NOMO-1 treated with dmso at 0.1 percent for 144 hours (cell line): ENCODE results near the gene DEPDC5.
A peak's percentile ranks its signal among the peaks of the same experiment; 100 is the strongest.
"Not testable (repeated sequence)": the region's sequence is repeated elsewhere in the genome, so short reads cannot be mapped to it uniquely, and the experiment has no call there.

Source experiments
- DNase-seq: peaks from one replicate; lab custom pipeline; 2025; ENCODE audit not compliant: unreplicated experiment; lab: John Stamatoyannopoulos, UW

The DEPDC5 gene

DNA sequence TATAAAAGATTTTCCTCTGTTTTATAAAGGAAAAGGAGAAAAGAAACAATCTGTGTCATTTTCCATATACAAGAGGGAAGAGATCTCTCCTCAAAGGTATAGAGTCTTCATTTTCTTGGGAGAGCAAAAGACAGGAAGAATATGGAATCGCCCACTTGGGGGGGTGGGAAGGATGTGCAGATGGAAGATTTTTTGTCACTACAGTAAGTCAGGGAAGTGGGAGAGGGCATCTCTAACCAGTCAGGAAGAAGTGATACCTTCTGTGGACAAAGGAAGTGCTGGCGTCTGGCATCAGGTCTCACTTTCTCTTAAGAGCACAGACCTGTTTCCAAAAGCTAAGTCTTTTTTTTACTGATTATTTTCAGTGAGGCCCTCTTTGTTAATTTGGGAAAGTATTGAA lies 5.3 kb upstream of the DEPDC5 start:
- no peak for DNase-seq

DNA sequence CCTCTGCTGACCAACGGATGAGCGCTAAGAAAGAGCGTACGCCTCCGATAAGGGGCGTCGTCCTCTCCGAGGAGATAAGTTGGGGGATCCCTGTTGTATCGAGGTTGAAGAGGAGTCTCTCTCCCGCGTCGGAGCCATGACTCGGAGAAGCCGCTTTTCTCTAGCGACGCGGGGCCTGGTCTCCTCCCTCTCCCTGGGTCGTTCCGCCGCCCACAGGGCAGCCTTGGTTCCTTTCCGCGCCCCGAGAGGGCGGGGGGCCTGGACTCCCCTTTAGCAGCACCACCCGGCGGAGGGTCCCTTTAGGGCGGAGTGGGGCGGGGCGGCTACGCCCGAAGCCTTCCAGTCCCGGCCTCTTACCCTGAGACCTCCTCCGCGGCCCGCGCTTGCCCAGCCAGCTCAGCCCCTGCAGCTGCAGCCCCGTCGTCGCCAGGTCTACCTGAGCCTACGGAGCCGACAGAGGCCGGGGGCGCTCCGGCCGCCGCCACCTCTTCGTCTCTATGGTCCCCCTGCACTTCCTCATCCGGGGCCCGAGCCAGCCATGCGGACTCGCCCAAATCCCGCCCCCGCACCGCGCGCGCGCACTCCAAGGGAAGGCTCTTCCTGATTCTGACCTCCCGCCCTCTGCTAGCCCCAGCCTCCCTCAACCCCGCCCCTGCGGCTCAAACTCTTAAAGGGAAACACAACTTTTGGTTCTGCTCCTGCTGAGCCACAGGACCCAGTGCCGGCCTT lies 4.0 kb upstream of the DEPDC5 start, which contains the start of gene PRR14L:
Gene PRR14L, minus strand, starts transcription at position 497 of the 729 bp plus-strand sequence. CDS start 11,272 bp downstream, outside the sequence.
- DNase-seq = peak; percentile 96

DNA sequence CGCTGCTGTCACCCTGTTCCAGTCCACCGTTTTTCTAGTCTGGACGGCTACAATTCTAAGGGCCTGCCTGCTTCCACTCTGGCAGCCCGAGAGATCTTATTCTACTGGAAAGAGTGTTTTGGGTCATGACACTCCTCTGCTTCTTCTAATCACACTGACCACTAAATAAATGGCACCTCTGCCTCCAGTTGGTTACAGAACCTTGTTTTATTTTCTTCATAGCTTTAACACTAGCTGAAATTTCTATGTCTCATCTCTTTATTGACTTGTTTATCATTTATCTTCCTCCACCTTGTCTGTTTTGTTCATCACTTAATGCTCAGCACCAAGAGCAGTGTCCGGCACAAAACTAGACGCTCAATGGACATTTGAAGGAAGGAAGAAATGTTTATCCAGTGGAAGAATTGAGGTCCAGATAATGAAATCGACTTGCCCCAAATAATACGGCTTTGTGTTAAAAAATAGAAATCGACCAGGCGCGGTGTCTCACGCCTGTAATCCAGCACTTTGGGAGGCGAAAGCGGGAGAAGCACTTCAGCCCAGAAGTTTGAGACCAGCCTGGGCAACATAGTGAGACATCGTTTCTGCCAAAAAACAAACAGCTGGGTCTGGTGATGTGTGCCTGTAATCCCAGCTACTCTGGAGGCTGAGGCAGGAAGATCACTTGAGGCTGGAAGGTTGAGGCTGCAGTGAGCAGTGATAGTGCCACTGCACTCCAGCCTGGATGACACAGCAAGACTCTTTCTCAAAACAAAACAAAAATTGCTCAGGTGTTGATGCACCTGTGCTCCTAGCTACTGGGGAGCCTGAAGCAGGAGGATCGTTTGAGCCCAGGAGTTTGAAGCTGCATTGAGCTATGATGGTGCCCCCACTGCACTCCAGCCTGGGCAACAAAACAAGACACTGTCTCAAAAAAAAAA lies 3.2 kb upstream of the DEPDC5 start:
- no peak for DNase-seq

DNA sequence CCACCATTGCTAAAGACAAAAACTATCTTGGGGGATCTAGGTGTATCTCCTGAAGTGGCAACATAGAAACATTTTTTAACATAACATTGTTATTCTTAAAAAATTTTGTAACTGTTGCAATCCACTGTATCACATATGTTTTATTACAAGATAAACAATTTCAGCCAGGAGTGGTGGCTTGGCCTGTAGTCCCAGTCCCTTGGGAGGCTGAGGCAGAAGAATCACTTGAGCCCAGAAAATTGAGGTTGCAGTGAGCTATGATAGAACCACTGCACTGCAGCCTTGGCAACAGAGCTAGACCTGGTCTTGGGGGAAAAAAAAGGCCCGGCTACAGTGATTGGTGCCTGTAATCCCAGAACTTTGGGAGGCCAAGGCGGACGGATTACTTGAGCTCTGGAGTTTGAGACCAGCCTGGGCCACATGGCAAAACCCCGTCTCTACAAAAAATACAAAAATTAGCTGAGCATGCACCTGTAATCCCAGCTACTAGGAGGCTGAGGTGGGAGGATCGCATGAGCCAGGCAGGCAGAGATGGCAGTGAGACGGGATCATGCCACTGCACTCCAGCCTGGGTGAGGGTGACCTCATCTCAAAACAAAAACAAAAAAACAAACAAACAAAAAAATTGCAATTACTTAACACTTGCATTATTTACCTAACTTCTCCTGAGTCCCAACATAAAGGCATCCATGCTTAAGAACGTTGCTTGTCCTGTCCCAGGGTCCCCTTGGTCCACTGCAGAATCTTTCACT lies 1.5 kb upstream of the DEPDC5 start:
- DNase-seq = no peak

DNA sequence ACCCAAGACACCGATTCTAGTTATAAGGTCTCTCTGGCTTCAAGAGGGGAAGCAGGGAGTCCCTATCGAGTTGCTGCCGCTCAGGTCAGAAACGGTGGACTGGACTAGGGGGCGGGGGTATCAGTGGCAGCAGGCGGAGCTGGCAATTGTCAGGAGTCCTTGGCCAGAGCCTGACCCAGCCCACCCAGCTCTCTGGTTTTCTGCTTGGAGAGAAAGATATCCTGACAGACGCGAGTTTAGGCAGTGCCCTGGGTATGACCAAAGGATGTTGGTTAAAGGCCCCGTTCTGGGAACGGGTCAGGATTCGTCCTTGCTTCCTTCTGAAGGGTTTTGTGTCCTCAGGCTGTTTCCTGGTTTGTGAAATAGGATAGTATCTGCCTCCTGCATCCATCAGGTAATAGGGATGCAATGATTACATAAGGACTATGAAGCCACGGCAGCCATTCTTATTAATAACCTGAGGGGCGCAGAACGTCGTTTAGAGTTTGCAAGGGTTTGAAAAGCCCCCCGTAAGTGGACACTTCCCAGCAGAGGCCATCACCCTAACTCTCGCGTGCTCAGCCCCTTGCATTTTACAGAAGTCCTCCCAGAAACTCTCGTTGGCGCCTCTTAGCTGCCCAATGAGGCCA lies 700 bp upstream of the DEPDC5 start:
- peak; percentile 76 for DNase-seq

DNA sequence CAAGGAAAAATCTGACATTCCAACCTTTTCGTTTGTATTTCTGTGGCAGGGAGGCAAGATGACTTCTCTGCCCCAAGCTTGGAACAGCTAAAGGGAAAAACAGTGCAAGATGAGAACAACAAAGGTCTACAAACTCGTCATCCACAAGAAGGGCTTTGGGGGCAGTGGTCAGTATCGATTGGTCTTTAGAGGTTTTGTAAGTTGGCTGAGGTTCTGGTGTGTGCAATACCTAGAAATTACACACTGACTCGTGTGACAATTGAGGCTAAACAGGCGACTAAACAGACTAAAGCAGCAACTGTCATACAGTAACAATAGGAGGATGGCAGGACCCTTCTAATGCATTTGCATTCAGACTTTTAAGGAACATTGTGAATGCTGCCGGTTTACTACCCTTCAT lies 994 bp downstream of the DEPDC5 start:
- DNase-seq = no peak

DNA sequence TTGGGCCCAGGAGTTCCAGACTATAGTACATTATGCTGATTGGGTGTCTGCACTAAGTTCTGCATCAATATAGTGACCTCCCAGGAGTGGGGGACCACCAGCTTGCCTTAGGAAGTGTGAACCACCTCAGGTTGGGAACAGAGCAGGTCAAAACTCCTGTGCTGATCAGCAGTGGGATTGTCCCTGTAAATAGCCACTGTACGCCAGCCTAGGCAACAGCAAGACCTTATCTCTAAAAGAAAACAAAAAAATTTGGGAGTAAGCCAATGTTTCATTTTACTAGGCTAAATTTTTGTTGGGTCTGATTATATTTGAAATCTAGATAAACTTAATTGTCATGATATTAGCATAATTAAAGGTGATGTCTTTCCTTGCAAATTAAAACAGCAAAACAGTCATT lies 3.4 kb downstream of the DEPDC5 start:
- no peak for DNase-seq

DNA sequence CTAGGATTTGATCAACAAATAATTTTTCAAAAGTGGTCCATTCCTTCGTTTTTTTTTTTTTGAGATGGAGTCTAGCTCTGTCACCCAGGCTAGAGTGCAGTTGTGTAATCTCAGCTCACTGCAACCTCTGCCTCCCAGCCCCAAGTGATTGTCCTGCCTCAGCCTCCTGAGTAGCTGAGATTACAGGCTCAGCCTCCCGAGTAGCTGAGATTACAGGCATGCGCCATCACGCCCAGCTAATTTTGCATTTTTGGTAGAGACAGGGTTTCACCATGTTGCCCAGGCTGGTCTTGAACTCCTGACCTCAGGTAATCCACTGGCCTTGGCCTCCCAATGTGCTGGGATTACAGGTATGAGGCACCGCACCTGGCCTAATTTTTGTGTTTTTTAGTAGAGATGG lies 5.0 kb downstream of the DEPDC5 start:
- DNase-seq = not testable (repeated sequence)

DNA sequence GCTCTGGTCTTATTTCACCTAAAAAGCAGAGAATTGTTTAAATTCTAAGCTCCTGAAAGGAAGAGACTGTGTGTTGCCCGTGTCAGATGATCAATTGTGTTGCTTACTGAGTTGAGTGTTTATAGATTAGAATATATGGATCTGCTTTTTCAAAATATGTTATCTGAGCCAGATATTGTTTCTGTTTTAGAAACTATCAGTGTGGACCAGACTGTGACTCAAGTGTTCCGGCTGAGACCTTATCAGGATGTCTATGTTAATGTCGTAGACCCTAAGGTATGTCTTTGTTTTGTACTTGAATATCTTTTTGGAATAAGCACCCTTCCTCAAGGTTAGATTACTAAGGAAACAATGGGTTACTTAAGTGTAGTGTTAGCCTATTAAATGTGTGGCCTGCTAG lies 11.0 kb downstream of the DEPDC5 start:
- DNase-seq = no peak

DNA sequence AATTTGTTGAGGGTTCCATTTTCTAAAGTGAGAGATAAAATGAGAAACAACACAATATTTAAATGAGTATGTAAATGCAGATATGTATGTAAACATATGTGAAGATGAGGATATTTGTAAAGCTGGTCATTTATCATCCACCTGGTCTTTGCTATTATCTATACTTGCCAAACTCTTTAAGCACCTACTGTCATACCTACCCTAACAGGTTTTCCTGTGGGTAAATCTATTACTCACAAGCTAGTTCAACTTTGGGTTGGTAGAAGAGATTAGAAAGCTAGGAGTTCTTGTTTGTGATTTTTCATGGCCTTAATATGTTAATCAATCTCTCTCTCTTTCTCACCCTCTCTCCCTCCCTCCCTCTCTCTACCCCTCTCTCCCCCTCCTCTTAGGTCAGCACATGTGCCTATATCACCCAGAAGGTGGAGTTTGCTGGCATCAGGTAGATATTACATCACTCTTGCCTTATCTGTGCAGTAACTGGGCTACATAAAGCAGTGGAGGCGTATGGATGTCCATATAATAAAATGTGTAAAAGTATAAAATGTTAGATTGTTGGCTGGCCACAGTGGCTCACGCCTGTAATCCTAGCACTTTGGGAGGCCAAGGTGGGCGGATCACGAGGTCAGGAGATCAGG lies 14.7 kb downstream of the DEPDC5 start:
- DNase-seq = no peak

DNA sequence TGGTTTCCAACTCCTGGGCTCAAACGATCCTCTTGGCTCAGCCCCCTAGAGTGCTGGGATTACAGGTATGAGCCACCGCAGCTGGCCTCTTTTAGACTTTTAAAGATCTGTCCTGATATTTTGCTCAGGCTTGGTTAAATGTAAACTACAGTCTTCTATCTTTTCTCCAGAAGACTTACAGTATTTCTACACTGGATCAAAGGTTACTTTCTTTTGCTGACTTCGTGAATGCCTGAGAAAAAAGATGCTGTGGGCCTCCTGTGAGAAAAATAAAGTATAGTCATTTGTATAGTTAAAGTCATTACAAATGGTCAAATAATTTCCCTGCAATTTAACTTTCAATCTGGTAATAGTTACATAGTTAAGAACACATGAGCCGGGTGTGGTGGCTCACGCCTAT lies 19.6 kb downstream of the DEPDC5 start:
- no peak for DNase-seq

DNA sequence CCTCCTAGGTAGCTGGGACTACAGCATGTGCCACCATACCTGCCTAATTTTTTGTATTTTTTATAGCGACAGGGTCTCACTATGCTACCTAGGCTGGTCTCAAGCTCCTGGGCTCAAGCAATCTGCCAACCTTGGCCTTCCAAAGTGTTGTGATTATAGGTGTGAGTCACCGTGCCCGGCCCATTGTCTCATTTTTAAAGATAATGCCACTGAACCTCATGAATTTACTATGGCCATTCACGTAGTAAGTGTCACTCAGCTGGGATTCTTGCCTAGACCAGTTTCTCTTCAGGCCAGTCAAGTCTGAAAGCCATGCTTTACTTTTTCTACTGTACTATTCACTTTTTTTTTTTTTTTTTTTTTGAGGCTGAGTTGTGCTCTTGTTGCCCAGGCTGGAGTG lies 22.4 kb downstream of the DEPDC5 start:
- no peak for DNase-seq

DNA sequence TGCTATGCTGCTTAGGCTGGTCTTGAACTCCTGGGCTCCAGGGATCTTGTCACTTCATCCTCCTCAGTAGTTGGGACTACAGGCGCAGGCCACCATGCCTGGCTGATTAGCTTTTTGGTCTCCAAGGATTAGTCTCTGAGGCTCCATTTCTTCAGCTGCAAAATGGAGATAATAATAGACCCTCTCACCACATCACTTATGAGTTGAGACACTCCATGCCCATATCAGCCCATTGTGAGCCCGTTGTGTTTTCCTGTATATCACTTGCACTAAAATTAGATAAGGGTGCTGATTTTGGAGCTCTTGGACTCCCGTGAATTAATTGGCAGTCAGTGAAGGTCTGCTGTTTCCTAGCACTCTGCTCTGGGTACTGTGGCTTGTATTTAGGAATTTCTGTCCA lies 36.0 kb downstream of the DEPDC5 start:
- DNase-seq = no peak

DNA sequence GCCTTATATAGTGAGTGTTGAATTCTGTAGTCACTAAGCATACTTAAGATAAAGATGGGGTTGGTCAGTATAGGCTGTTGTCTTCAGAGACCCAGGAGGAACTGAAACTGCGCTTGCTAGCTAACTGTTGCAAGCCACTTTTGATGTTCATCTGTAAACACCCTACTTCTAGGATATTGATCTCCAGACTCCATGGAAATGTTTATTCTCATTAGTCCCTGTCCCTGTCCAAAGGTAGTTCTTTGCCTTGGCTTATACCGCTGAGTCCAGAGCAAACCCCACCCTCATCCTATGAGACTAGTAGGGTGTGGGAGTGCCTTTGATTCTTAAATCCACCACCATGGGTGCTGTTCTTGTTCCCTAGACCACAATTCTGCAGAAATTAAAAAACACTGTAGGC lies 36.4 kb downstream of the DEPDC5 start:
- DNase-seq = peak; percentile 50

DNA sequence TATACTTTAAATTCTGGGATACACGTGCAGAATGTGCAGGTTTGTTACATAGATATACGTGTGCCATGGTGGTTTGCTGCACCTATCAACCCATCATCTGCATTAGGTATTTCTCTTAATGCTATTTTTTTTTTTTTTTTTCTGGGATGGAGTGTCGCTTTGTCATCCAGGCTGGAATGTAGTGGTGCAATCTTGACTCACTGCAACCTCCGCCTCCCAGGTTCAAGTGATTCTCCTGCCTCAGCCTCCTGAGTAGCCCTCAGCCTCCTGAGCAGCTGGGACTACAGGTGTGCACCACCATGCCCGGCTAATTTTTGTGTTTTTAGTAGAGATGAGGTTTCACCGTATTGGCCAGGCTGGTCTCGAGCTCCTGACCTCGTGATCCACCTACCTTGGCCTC lies 45.5 kb downstream of the DEPDC5 start:
- not testable (repeated sequence) for DNase-seq

DNA sequence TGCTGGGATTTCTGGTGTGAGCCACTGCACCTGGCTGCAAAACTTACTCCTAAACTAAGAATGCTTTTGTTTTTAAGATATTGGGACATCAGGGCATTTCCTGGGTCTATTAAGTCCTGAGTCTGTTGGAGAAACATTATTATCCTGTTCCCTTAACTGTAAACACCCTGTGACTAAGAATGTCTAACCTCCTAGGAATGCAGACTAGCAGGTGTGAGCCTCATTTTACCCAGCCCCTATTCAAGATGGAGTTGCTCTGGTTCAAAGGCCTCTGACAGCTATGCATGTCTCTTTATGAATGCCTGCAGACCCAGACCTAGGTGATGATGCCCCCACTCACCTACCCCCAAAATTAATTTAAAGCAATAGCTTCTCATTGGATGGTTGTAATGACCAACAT lies 46.2 kb downstream of the DEPDC5 start:
- DNase-seq = no peak

DNA sequence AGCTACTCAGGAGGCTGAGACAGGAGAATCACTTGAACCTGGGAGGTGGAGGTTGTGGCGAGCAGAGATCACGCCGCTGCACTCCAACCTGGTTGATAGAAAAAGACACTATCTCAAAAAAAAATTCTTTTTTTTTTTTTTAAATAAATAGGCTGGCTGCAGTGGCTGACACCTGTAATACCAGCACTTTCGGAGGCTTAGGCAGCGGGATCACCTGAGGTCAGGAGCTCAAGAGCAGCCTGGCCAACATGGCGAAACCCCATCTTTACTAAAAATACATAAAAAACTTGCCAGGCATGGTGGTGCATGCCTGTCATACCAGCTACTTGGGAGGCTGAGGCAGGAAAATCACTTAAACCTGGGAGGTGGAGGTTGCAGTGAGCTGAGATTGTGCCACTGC lies 47.0 kb downstream of the DEPDC5 start:
- DNase-seq = not testable (repeated sequence)

DNA sequence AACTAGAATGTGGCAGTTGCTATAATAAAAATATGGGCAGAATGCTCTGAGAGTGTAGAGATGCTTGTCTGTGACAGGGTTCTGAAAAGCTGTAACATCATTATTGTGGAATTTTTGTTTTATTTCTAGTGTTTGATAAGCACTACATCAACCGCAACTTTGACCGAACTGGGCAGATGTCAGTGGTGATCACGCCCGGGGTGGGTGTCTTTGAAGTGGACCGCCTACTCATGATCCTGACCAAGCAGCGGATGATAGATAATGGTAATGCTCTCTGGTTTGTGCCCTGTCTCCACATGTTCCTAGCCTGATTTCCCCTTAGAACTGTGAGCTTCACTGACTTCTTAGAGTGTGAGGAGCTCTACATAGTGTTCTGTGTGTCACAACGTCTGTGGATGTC lies 48.8 kb downstream of the DEPDC5 start:
- DNase-seq = no peak

DNA sequence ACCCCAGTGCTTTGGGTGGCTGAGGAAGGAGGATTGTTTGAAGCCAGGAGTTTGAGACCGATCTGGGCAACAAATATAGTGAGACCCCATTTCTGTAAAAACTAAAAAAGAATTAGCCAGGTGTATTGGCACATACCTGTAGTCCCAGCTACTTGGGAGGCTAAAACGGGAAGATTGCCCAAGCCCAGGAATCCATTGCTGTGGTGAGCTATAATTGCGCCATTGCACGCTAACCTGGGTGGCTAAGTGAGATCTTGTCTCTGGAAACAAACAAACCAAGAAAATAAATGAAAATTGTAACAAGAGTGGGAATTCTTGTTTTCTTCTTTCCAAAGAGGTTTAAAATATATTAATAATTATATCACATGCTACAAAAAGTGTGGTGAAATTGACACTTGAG lies 52.9 kb downstream of the DEPDC5 start:
- DNase-seq = no peak

DNA sequence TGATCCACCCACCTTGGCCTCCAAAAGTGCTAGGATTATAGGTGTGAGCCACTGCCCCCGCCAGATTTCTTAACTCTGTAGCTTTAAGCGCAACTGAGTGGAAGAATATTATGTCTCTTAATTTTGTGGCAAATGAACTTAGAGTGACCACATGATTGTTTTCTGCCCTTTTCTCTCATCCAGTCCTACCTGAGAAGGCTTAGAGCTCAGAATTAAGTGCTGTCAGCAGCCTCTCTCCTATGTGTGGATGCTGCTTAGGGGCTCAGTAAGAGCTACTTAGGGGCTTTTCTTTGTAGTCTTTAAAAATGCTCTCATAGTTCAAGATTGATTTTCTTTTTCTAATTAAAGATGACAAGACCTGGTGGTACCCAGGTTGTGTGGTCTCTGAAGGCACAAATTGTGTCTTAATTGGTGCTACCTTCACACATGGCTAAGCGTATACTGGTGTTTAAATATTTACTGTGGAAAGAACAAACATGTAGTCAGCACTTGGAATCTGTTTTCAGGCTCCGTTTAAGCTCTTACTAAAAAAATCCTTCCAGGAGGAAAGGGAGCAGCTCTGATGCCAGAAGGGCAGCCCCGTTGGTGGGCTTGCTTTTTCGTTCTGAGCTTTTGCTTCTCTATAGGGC lies 59.3 kb downstream of the DEPDC5 start:
- no peak for DNase-seq
